Stomach (tissue), 9 donors: ENCODE results near the gene BCAS3. TPM values are rescaled to one million over a fixed set of nuclear protein-coding genes. Genes with fewer than 3 reads are reported as not detected.

Experiments used
- DNase-seq, 2 donors: peaks; one replicate each; pipeline versions ENCODE4 v3.0.0 to v3.0.0-alpha.2; 2013 to 2019
- H3K27ac ChIP-seq, 5 donors: fragments of 200-600 bp in 4 of 5; sonication (generic) in 4 of 5; one replicate each; pipeline ENCODE4 v1.5.1; 2013 to 2019; ENCODE audit warnings: mild to moderate bottlenecking in 1 of 5, moderate library complexity in 1 of 5
- H3K27me3 ChIP-seq, 3 donors: fragments of 200-600 bp; sonication (generic); one replicate each; pipeline ENCODE4 v1.5.1; 2017 to 2019; ENCODE audit warnings: mixed run types in 1 of 3
- H3K36me3 ChIP-seq, 4 donors: fragments of 200-600 bp; sonication (generic); 1 replicate in 3 of 4; 2 replicates in 1 of 4; pipeline ENCODE4 v1.5.1; 2016 to 2019
- H3K4me1 ChIP-seq, 4 donors: fragments of 200-600 bp; sonication (generic); one replicate each; pipeline ENCODE4 v1.5.1; 2016 to 2019
- H3K4me3 ChIP-seq, 4 donors: fragments of 200-600 bp; sonication (generic) in 3 of 4; one replicate each; pipeline ENCODE4 v1.5.1; 2016 to 2019; ENCODE audit warnings: mild to moderate bottlenecking in 1 of 4
- H3K9me3 ChIP-seq, 4 donors: fragments of 200-600 bp; sonication (generic); one replicate each; pipeline ENCODE4 v1.5.1; 2016 to 2019
- CTCF ChIP-seq, 7 experiments: fragments of 450-650 bp in 4 of 7; fragments of 200-600 bp in 3 of 7; sonication (generic) in 3 of 7; IDR thresholded peaks; one replicate each; pipeline ENCODE4 v1.5.1; 2016 to 2019; ENCODE audit warnings: antibody characterized with exemption in 7 of 7, control low read depth in 2 of 7, mild to moderate bottlenecking in 1 of 7
- EP300 ChIP-seq: sonication (generic); formaldehyde crosslinking; IDR thresholded peaks from one replicate; pipeline ENCODE4 v1.6.1; 2017; ENCODE audit warnings: antibody characterized with exemption
- POLR2A ChIP-seq, 4 donors: fragments of 450-650 bp; IDR thresholded peaks; one replicate each; pipeline ENCODE4 v1.6.1; 2016; ENCODE audit warnings: antibody characterized with exemption in 4 of 4, control low read depth in 2 of 4, mild to moderate bottlenecking in 1 of 4, moderate library complexity in 1 of 4
- POLR2AphosphoS5 ChIP-seq, 3 donors: sonication (generic); formaldehyde crosslinking; IDR thresholded peaks; one replicate each; pipeline ENCODE4 v1.6.1; 2016; ENCODE audit warnings: antibody characterized with exemption in 3 of 3
- WGBS, 5 donors: extraction: QIAGEN DNeasy Blood & Tissue Kit in 3 of 5; methylation state at CpG; one replicate each; pipeline versions ENCODE4 v1.1.5 to v1.1.7; 2013 to 2018; 5-methylcytosine and 5-hydroxymethylcytosine counted together
- intact Hi-C: fragments of 100-400 bp; cut with DNase I; formaldehyde crosslinking; loops from one replicate; pipeline ENCODE4 v1.15.1; 2023; ENCODE audit warnings: low total_unique reads
- polyA plus RNA-seq, 3 donors: library from polyadenylated mRNA; stranded (reverse); fragments of 200-250 nt; gene quantifications; one replicate each; pipeline ENCODE4 v1.2.3, GENCODE V29; 2013
- total RNA-seq, 5 donors: library from RNA; depleted of rRNA; stranded (reverse); fragments of >200 nt; gene quantifications; one replicate each; pipeline versions ENCODE4 v1.1.0 to v1.2.3, GENCODE V29; 2014 to 2016
- donor health status: healthy with polysubstance abuse.
- donor health status: Bipolar disorder and iron deficiency.
- donor health status: healthy.

Gene BCAS3
- total and polyA plus RNA-seq, 8 donors, result 4.9 to 150 (median 25.3) TPM

- no peak overlapping the region for H3K4me3 ChIP-seq
- WGBS, 5 donors, result 81 to 91% (median 83%) methylated on average over 1 of the region's 1 CpG
- no peak for DNase-seq
- no peak for TF ChIP-seq POLR2AphosphoS5 (IDR thresholded peaks at IDR 0.05)
- no peak for TF ChIP-seq POLR2A (IDR thresholded peaks at IDR 0.05)
- no peak for TF ChIP-seq EP300
- TF ChIP-seq CTCF (IDR thresholded peaks at IDR 0.05), result no peak
- intact Hi-C loops, result no loop called here
- H3K9me3 ChIP-seq, result no peaks in the 10 kb centered on the region
- no peaks in the 10 kb centered on the region for H3K27me3 ChIP-seq
- no peaks in the 10 kb centered on the region for H3K4me1 ChIP-seq
- no peaks in the 10 kb centered on the region for H3K36me3 ChIP-seq
- no peak overlapping the region for H3K27ac ChIP-seq
Observed at GRCh38 chr17:60846175-60846574, 168.5 kb downstream of the BCAS3 start.

GRCh38 chr17:60851181-60851580 lies 173.5 kb downstream of the BCAS3 start:
- intact Hi-C loops, result no loop called here
- no peaks in the 10 kb centered on the region for H3K4me1 ChIP-seq
- 72 to 83% (median 78%) methylated on average over 17 of the region's 17 CpGs for WGBS, 5 donors
- no peaks in the 10 kb centered on the region for H3K9me3 ChIP-seq
- DNase-seq, result no peak
- no peak overlapping the region for H3K27ac ChIP-seq
- no peaks in the 10 kb centered on the region for H3K36me3 ChIP-seq
- TF ChIP-seq POLR2A (IDR thresholded peaks at IDR 0.05) (no peak), EP300 (no peak), CTCF (IDR thresholded peaks at IDR 0.05) (no peak), POLR2AphosphoS5 (IDR thresholded peaks at IDR 0.05) (no peak)
- H3K4me3 ChIP-seq, result no peak overlapping the region
- H3K27me3 ChIP-seq, result no peaks in the 10 kb centered on the region

- Histone ChIP-seq H3K4me3 (no peak overlapping the region), H3K36me3 (no peaks in the 10 kb centered on the region), H3K9me3 (no peaks in the 10 kb centered on the region), H3K27me3 (no peaks in the 10 kb centered on the region), H3K4me1 (peaks cover 0 to 4% (median 0%) of the 10 kb centered on the region in 4 donors), H3K27ac (no peak overlapping the region)
- DNase-seq, result no peak
- WGBS, 5 donors, result 79 to 87% (median 80%) methylated on average over 6 of the region's 6 CpGs
- TF ChIP-seq CTCF (IDR thresholded peaks at IDR 0.05) (no peak), POLR2A (IDR thresholded peaks at IDR 0.05) (no peak), EP300 (no peak), POLR2AphosphoS5 (IDR thresholded peaks at IDR 0.05) (no peak)
- intact Hi-C loops, result no loop called here
Observed at GRCh38 chr17:60857556-60858080, 180.0 kb downstream of the BCAS3 start.

DNA sequence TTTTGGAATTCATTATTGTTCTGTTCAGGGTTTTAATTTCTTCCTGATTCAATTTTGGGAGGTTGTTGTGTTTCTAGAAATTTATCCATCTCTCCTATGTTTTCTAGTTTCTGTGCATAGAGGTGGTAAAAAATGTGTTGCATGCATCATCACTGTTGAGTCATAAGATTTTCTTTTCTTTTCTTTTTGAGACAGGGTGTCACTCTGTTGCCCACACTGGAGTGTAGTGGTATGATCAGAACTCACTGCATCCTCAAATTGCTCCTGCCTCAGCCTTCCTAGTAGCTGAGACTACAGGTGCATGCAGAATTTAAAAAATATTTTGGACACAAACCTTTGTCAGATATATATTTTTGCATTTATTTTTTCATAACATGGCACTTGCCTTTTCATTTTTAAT lies 184.8 kb downstream of the BCAS3 start:
- TF ChIP-seq CTCF (IDR thresholded peaks at IDR 0.05) (no peak), POLR2AphosphoS5 (IDR thresholded peaks at IDR 0.05) (no peak), EP300 (no peak), POLR2A (IDR thresholded peaks at IDR 0.05) (no peak)
- H3K9me3 ChIP-seq, result no peaks in the 10 kb centered on the region
- H3K4me3 ChIP-seq, result no peak overlapping the region
- H3K36me3 ChIP-seq, result no peaks in the 10 kb centered on the region
- intact Hi-C loops, result no loop called here
- no peak for DNase-seq
- H3K4me1 ChIP-seq, result peaks cover 0 to 14% (median 2%) of the 10 kb centered on the region in 4 donors
- no peaks in the 10 kb centered on the region for H3K27me3 ChIP-seq
- no peak overlapping the region for H3K27ac ChIP-seq
